Epithelial cell of esophagus (primary cell): ENCODE data around the gene INS.

ENCODE experiments used
- DNase-seq: peaks from one replicate; pipeline ENCODE4 v3.0.0; 2010; ENCODE audit warnings: low read depth
- H3K4me3 ChIP-seq: 2 replicates; pipeline ENCODE4 v1.5.1; 2011; ENCODE audit warnings: mild to moderate bottlenecking, low read length, control low read depth
- CTCF ChIP-seq: IDR thresholded peaks from 2 replicates; pipeline ENCODE4 v1.5.1; 2011; ENCODE audit warnings: low read depth, mild to moderate bottlenecking, low read length, control low read depth, inconsistent platforms; ENCODE audit not compliant: insufficient read depth; ENCODE audit errors: missing control alignments

Gene INS

GRCh38 chr11:2135018-2135569, 25.9 kb downstream of the INS start:
- DNase-seq: no peak
- TF ChIP-seq CTCF: no peak
- no peak overlapping the region for H3K4me3 ChIP-seq

DNA sequence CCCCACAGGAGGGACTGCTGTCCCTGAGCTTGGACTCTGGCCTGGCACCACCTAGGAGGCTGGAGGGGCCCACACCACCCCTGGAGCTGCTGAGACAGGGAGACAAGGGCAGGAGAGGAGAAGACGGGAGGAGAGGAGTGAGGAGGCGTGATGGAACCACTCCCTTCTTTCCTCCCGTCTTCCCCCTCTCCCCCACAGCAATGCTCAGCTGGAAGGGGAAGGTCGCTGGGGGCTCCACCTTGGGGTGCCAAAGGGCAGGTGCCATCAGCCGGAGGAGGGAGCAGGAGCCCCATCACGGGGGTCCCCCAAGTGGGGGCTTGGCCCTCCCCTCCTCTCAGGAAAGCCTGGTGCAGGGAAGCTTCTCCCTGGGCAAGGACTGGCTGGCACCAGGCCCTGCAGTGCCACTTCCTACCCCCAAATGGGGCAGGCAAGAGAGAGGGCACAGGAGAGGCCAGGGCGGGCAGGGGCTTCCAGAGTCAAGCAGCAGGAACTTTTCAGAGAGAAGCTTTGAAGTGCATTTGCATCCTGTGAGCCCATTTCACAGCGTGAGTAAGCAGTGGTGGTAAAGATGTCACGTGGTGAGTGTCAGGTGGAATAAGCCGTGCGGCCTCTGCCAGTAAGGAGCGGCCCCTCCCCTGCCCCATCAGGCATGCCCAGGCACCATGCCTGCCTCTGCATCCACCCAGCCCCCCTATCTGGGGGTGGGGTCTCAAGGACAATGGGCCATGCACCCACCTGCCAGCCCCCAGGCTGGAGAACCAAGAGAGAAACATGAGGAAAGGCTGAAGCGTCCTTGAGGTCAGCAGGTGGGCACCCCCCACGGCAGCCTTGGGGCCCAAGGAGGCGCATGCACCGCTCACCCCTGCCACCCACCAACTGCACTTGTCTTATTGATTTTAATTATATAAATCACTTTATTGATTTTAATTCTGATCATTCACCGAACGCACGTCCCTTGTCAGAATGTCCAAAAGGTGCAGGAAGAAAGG, 26.7 kb downstream of the INS start:
- no peak for DNase-seq
- H3K4me3 ChIP-seq: no peak overlapping the region
- TF ChIP-seq CTCF: no peak

GRCh38 chr11:2133241-2134021, 27.6 kb downstream of the INS start:
- TF ChIP-seq CTCF: no peak
- DNase-seq: no peak
- H3K4me3 ChIP-seq: no peak overlapping the region

DNA sequence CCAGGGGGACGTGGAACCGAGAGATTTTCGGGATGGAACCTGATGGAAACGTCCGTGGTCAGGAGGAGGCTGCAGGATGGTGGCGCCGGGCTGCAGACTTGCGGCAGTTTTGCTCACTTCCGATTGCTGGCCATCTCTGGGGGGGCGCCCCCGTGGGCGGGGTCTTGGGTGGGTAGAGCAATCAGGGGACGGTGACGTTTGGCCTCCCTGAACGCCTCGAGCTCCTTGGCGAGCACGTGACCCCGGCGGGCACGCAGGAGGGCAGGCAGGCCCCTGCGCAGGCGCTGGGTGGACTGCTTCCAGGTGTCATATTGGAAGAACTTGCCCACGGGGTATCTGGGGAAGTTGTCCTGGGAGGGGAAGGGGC, 28.2 kb downstream of the INS start:
- no peak overlapping the region for H3K4me3 ChIP-seq
- DNase-seq: no peak
- TF ChIP-seq CTCF: no peak

GRCh38 chr11:2132246-2132645, 28.8 kb downstream of the INS start:
- no peak for TF ChIP-seq CTCF
- no peak for DNase-seq
- H3K4me3 ChIP-seq: no peak overlapping the region

DNA sequence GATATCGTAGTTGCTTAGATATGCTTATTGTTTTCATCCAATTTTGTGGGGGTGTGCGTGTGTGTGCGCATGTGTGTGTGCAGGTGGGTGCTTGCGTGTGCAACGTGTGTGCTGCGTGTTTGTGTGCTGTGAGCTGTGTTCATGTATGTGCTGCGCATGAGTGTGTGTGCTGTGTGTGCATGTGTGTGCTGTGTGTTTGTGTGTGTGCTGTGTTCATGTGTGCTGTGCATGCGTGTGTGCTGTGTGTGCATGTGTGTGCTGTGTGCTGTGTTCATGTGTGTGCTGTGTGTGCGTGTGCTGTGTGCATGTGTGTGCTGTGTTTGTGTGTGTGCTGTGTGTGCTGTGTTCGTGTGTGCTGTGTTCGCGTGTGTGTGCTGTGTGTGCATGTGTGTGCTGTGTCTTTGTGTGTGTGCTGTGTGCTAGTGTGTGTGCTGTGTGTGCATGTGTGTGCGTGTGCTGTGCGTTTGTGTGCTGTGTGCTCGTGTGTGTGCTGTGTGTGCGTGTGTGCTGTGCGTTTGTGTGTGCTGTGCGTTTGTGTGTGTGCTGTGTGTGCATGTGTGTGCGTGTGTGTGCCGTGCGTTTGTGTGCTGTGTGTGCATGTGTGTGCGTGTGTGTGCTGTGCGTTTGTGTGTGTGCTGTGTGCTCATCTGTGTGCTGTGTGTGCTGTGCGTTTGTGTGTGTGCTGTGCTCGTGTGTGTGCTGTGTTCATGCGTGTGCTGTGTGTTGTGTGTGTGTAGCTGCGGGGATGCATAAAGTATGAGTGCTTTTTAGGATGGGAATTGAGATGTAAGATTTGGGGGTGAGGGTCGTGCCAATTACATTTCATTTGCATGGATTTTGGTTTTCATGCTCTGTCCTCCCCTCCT, 29.4 kb downstream of the INS start:
- H3K4me3 ChIP-seq: no peak overlapping the region
- TF ChIP-seq CTCF: no peak
- DNase-seq: no peak
